GM23338 (cell line): ENCODE results near the gene SARS1. TPM values are rescaled to one million over a fixed set of nuclear protein-coding genes. Genes with fewer than 3 reads are reported as not detected.
A peak's percentile ranks its signal among the peaks of the same experiment; 100 is the strongest.

Experiments
- ATAC-seq: fragments of 200-7000 bp; cut with Tn5 transposase; 3 replicates; pipeline ENCODE4 v1.9.1; 2020
- DNase-seq: peaks from one replicate; pipeline ENCODE4 v3.0.0-alpha.2; 2015; ENCODE audit warnings: low spot score
- H2AFZ ChIP-seq: fragments of 200-600 bp; sonication (generic); 2 replicates; pipeline ENCODE4 v1.8.0; 2016; ENCODE audit warnings: antibody characterized with exemption, mild to moderate bottlenecking, moderate library complexity
- H3F3A ChIP-seq: fragments of 200-600 bp; sonication (generic); replicated peaks from 2 replicates; pipeline ENCODE4 v1.8.0; 2017; ENCODE audit warnings: antibody characterized with exemption, mixed run types, low read depth
- H3K27ac ChIP-seq: fragments of 200-600 bp; sonication (generic); 2 replicates; pipeline ENCODE4 v1.6.1; 2016; ENCODE audit warnings: low read depth
- H3K27me3 ChIP-seq: fragments of 200-600 bp; sonication (generic); 2 replicates; pipeline ENCODE4 v1.8.0; 2016; ENCODE audit warnings: mild to moderate bottlenecking, mixed run types, moderate library complexity; ENCODE audit not compliant: insufficient read depth
- H3K36me3 ChIP-seq: fragments of 200-600 bp; sonication (generic); 2 replicates; pipeline ENCODE4 v1.8.0; 2016; ENCODE audit warnings: mild to moderate bottlenecking; ENCODE audit not compliant: insufficient read depth
- H3K4me1 ChIP-seq: fragments of 200-600 bp; sonication (generic); 2 replicates; pipeline ENCODE4 v1.8.0; 2016; ENCODE audit warnings: mild to moderate bottlenecking, moderate library complexity; ENCODE audit not compliant: insufficient read depth
- H3K4me2 ChIP-seq: fragments of 200-600 bp; sonication (generic); 2 replicates; pipeline ENCODE4 v1.7.1; 2017; ENCODE audit warnings: mixed run types
- H3K4me3 ChIP-seq: fragments of 200-600 bp; sonication (generic); 2 replicates; pipeline ENCODE4 v1.6.1; 2016; ENCODE audit warnings: mixed run types
- H3K79me2 ChIP-seq: fragments of 200-600 bp; sonication (generic); replicated peaks from 2 replicates; pipeline ENCODE4 v1.8.0; 2017; ENCODE audit warnings: mild to moderate bottlenecking; ENCODE audit not compliant: insufficient read depth
- H3K9me2 ChIP-seq: fragments of 200-600 bp; sonication (generic); 2 replicates; pipeline ENCODE4 v1.8.0; 2017; ENCODE audit not compliant: insufficient read depth
- H4K20me1 ChIP-seq: fragments of 200-600 bp; sonication (generic); replicated peaks from 2 replicates; pipeline ENCODE4 v1.8.0; 2017; ENCODE audit warnings: mild to moderate bottlenecking; ENCODE audit not compliant: insufficient read depth
- H3K27ac Mint-ChIP-seq: 2 replicates; pipeline ENCODE4 v1.8.0; 2020; ENCODE audit warnings: inconsistent platforms, mild to moderate bottlenecking, moderate library complexity, mixed read lengths
- H3K27me3 Mint-ChIP-seq: 3 replicates; pipeline ENCODE4 v1.8.0; 2022; ENCODE audit warnings: low read depth, mild to moderate bottlenecking, moderate library complexity, mixed read lengths, inconsistent platforms; ENCODE audit not compliant: insufficient read depth, poor library complexity
- H3K36me3 Mint-ChIP-seq: 3 replicates; pipeline ENCODE4 v1.8.0; 2021; ENCODE audit warnings: low read depth, mild to moderate bottlenecking, inconsistent platforms, moderate library complexity, mixed read lengths
- H3K4me1 Mint-ChIP-seq: 3 replicates; pipeline ENCODE4 v1.8.0; 2020; ENCODE audit warnings: mild to moderate bottlenecking, inconsistent platforms, mixed read lengths
- H3K4me3 Mint-ChIP-seq: 3 replicates; pipeline ENCODE4 v1.8.0; 2021; ENCODE audit warnings: moderate library complexity, mild to moderate bottlenecking, inconsistent platforms, mixed read lengths
- H3K9me3 Mint-ChIP-seq: 3 replicates; pipeline ENCODE4 v1.8.0; 2020; ENCODE audit warnings: moderate library complexity, mild to moderate bottlenecking, inconsistent platforms, mixed read lengths
- CREB1 ChIP-seq: fragments of 250-450 bp; sonication (Bioruptor Pico); IDR thresholded peaks from 2 replicates; pipeline ENCODE4 v1.5.0; 2020; ENCODE audit warnings: low read depth, mild to moderate bottlenecking, moderate library complexity
- EZH2 ChIP-seq: fragments of 200-600 bp; sonication (generic); IDR thresholded peaks from one replicate; pipeline ENCODE4 v1.8.0; 2017; ENCODE audit warnings: antibody characterized with exemption, mild to moderate bottlenecking, low read depth; ENCODE audit not compliant: unreplicated experiment
- EZH2phosphoT487 ChIP-seq: fragments of 200-600 bp; sonication (generic); IDR thresholded peaks from one replicate; pipeline ENCODE4 v1.8.1; 2018; ENCODE audit warnings: antibody characterized with exemption; ENCODE audit not compliant: unreplicated experiment
- JUNB ChIP-seq: IDR thresholded peaks from one replicate; pipeline ENCODE4 v1.6.1; 2016; ENCODE audit warnings: antibody characterized with exemption; ENCODE audit not compliant: unreplicated experiment
- NANOG ChIP-seq: IDR thresholded peaks from 2 replicates; pipeline ENCODE4 v1.6.1; 2016; ENCODE audit warnings: antibody characterized with exemption, borderline replicate concordance
- POLR2AphosphoS5 ChIP-seq: IDR thresholded peaks from 2 replicates; pipeline ENCODE4 v1.6.1; 2016; ENCODE audit warnings: antibody characterized with exemption, low read depth
- STAT1 ChIP-seq: IDR thresholded peaks from one replicate; pipeline ENCODE4 v1.6.1; 2016; ENCODE audit warnings: antibody characterized with exemption; ENCODE audit not compliant: unreplicated experiment
- ZNF114 ChIP-seq: fragments of 250-450 bp; sonication (Bioruptor Pico); IDR thresholded peaks from 2 replicates; pipeline ENCODE4 v1.5.0; 2020; ENCODE audit warnings: mild to moderate bottlenecking, moderate library complexity
- ZNF331 ChIP-seq: fragments of 250-450 bp; sonication (Bioruptor Pico); IDR thresholded peaks from 2 replicates; pipeline ENCODE4 v1.5.0; 2020; ENCODE audit warnings: low read depth, mild to moderate bottlenecking, moderate library complexity
- polyA plus RNA-seq: library from polyadenylated mRNA; unstranded; fragments of >200 nt; fragmentation: Nextera tagmentation; extraction: Ambion mirVana; gene quantifications from 2 replicates; pipeline ENCODE4 v1.2.1, GENCODE V29; 2016
- total RNA-seq: library from RNA; depleted of rRNA; stranded (reverse); fragments of >200 nt; shearing (Covaris generic); gene quantifications from 2 replicates; pipeline ENCODE4 v1.2.3, GENCODE V29; 2014
- TF ChIP-seq, protein P1 (sequence below): IDR thresholded peaks from one replicate; pipeline ENCODE4 v1.6.1; 2018; ENCODE audit warnings: antibody characterized with exemption; ENCODE audit not compliant: unreplicated experiment
- TF ChIP-seq, protein P2 (sequence below): fragments of 250-450 bp; sonication (Bioruptor Pico); IDR thresholded peaks from 2 replicates; pipeline ENCODE4 v1.5.0; 2020; ENCODE audit warnings: mild to moderate bottlenecking, moderate library complexity
- TF ChIP-seq, protein P3 (sequence below): IDR thresholded peaks from 2 replicates; pipeline ENCODE4 v1.6.1; 2016; ENCODE audit warnings: antibody characterized with exemption
- TF ChIP-seq, protein P4 (sequence below), 2 experiments: fragments of 200-600 bp in 1 of 2; sonication (generic) in 1 of 2; conservative IDR thresholded peaks; 2 replicates each; pipeline versions ENCODE4 v1.5.1 to v1.6.1; 2016 to 2017; ENCODE audit warnings: antibody characterized with exemption in 2 of 2, low read depth in 2 of 2, mild to moderate bottlenecking in 2 of 2, moderate library complexity in 1 of 2

SARS1 gene
- total and polyA plus RNA-seq, 2 experiments from 2014 or later = 141 to 166 TPM

DNA sequence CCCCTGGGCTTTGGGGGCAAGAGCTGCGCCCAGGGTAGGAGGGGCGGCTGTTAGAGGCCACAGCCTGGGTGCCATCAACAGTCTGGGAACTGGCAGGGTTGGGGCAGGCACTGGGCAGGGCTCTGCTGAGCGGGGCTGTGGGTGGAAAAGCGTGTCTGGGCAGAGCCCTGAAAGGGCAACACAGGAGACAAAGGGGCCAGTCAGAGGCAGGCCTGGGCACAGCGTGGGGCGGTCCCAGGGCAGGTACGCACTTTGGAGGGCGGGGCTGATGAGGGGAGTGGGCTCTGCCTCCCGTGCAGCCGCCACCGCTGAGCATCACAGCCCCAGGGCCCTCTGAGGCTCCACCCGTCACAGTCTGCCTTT is 49.5 kb downstream of the SARS1 start:
- Histone ChIP-seq H3K27me3 (no peaks in the 10 kb centered on the region), H2AFZ (no peak overlapping the region), H3K4me2 (no peak overlapping the region), H3K4me3 (no peak overlapping the region), H3K36me3 (no peaks in the 10 kb centered on the region; the same call in 1 of the 2 replicates), H3K9me2 (no peaks in the 10 kb centered on the region), H3K79me2 (no peaks in the 10 kb centered on the region), H3K4me1 (no peaks in the 10 kb centered on the region; the same call in 1 of the 2 replicates), H3K27ac (no peak overlapping the region), H4K20me1 (no peaks in the 10 kb centered on the region), H3F3A (0 out of 2 replicates have a peak, but pooled peaks cover 5% of the 10 kb centered on the region)
- H3K36me3 Mint-ChIP-seq = peaks cover 5% of the 10 kb centered on the region; the same call in 2 of the 3 replicates
- H3K4me3 Mint-ChIP-seq = no peak overlapping the region
- H3K4me1 Mint-ChIP-seq = peaks cover 19% of the 10 kb centered on the region
- TF ChIP-seq EZH2phosphoT487 (no peak), ZNF331 (CRISPR knock-in tag) (no peak), CREB1 (CRISPR knock-in tag) (no peak), POLR2AphosphoS5 (no peak), EZH2 (no peak), STAT1 (no peak), ZNF114 (no peak), NANOG (no peak), JUNB (no peak)
- TF ChIP-seq, protein P1, sequence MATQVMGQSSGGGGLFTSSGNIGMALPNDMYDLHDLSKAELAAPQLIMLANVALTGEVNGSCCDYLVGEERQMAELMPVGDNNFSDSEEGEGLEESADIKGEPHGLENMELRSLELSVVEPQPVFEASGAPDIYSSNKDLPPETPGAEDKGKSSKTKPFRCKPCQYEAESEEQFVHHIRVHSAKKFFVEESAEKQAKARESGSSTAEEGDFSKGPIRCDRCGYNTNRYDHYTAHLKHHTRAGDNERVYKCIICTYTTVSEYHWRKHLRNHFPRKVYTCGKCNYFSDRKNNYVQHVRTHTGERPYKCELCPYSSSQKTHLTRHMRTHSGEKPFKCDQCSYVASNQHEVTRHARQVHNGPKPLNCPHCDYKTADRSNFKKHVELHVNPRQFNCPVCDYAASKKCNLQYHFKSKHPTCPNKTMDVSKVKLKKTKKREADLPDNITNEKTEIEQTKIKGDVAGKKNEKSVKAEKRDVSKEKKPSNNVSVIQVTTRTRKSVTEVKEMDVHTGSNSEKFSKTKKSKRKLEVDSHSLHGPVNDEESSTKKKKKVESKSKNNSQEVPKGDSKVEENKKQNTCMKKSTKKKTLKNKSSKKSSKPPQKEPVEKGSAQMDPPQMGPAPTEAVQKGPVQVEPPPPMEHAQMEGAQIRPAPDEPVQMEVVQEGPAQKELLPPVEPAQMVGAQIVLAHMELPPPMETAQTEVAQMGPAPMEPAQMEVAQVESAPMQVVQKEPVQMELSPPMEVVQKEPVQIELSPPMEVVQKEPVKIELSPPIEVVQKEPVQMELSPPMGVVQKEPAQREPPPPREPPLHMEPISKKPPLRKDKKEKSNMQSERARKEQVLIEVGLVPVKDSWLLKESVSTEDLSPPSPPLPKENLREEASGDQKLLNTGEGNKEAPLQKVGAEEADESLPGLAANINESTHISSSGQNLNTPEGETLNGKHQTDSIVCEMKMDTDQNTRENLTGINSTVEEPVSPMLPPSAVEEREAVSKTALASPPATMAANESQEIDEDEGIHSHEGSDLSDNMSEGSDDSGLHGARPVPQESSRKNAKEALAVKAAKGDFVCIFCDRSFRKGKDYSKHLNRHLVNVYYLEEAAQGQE = no peak
- TF ChIP-seq, protein P2, sequence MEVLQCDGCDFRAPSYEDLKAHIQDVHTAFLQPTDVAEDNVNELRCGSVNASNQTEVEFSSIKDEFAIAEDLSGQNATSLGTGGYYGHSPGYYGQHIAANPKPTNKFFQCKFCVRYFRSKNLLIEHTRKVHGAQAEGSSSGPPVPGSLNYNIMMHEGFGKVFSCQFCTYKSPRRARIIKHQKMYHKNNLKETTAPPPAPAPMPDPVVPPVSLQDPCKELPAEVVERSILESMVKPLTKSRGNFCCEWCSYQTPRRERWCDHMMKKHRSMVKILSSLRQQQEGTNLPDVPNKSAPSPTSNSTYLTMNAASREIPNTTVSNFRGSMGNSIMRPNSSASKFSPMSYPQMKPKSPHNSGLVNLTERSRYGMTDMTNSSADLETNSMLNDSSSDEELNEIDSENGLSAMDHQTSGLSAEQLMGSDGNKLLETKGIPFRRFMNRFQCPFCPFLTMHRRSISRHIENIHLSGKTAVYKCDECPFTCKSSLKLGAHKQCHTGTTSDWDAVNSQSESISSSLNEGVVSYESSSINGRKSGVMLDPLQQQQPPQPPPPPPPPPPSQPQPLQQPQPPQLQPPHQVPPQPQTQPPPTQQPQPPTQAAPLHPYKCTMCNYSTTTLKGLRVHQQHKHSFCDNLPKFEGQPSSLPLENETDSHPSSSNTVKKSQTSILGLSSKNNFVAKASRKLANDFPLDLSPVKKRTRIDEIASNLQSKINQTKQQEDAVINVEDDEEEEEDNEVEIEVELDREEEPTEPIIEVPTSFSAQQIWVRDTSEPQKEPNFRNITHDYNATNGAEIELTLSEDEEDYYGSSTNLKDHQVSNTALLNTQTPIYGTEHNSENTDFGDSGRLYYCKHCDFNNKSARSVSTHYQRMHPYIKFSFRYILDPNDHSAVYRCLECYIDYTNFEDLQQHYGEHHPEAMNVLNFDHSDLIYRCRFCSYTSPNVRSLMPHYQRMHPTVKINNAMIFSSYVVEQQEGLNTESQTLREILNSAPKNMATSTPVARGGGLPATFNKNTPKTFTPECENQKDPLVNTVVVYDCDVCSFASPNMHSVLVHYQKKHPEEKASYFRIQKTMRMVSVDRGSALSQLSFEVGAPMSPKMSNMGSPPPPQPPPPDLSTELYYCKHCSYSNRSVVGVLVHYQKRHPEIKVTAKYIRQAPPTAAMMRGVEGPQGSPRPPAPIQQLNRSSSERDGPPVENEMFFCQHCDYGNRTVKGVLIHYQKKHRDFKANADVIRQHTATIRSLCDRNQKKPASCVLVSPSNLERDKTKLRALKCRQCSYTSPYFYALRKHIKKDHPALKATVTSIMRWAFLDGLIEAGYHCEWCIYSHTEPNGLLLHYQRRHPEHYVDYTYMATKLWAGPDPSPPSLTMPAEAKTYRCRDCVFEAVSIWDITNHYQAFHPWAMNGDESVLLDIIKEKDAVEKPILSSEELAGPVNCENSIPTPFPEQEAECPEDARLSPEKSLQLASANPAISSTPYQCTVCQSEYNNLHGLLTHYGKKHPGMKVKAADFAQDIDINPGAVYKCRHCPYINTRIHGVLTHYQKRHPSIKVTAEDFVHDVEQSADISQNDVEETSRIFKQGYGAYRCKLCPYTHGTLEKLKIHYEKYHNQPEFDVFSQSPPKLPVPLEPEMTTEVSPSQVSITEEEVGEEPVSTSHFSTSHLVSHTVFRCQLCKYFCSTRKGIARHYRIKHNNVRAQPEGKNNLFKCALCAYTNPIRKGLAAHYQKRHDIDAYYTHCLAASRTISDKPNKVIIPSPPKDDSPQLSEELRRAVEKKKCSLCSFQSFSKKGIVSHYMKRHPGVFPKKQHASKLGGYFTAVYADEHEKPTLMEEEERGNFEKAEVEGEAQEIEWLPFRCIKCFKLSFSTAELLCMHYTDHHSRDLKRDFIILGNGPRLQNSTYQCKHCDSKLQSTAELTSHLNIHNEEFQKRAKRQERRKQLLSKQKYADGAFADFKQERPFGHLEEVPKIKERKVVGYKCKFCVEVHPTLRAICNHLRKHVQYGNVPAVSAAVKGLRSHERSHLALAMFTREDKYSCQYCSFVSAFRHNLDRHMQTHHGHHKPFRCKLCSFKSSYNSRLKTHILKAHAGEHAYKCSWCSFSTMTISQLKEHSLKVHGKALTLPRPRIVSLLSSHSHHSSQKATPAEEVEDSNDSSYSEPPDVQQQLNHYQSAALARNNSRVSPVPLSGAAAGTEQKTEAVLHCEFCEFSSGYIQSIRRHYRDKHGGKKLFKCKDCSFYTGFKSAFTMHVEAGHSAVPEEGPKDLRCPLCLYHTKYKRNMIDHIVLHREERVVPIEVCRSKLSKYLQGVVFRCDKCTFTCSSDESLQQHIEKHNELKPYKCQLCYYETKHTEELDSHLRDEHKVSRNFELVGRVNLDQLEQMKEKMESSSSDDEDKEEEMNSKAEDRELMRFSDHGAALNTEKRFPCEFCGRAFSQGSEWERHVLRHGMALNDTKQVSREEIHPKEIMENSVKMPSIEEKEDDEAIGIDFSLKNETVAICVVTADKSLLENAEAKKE (CRISPR knock-in tag) = no peak
- TF ChIP-seq, protein P3, sequence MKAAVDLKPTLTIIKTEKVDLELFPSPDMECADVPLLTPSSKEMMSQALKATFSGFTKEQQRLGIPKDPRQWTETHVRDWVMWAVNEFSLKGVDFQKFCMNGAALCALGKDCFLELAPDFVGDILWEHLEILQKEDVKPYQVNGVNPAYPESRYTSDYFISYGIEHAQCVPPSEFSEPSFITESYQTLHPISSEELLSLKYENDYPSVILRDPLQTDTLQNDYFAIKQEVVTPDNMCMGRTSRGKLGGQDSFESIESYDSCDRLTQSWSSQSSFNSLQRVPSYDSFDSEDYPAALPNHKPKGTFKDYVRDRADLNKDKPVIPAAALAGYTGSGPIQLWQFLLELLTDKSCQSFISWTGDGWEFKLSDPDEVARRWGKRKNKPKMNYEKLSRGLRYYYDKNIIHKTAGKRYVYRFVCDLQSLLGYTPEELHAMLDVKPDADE = no peak
- TF ChIP-seq, protein P4, sequence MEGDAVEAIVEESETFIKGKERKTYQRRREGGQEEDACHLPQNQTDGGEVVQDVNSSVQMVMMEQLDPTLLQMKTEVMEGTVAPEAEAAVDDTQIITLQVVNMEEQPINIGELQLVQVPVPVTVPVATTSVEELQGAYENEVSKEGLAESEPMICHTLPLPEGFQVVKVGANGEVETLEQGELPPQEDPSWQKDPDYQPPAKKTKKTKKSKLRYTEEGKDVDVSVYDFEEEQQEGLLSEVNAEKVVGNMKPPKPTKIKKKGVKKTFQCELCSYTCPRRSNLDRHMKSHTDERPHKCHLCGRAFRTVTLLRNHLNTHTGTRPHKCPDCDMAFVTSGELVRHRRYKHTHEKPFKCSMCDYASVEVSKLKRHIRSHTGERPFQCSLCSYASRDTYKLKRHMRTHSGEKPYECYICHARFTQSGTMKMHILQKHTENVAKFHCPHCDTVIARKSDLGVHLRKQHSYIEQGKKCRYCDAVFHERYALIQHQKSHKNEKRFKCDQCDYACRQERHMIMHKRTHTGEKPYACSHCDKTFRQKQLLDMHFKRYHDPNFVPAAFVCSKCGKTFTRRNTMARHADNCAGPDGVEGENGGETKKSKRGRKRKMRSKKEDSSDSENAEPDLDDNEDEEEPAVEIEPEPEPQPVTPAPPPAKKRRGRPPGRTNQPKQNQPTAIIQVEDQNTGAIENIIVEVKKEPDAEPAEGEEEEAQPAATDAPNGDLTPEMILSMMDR (conservative IDR thresholded peaks at IDR 0.05; ENCODE audit: low read depth in 2 of 2) = no peak
- no peak overlapping the region for H3K27ac Mint-ChIP-seq
- H3K9me3 Mint-ChIP-seq = no peaks in the 10 kb centered on the region; the same call in 1 of the 3 replicates
- ATAC-seq = peak; percentile 66
- DNase-seq = no peak
- H3K27me3 Mint-ChIP-seq = peaks cover 10% of the 10 kb centered on the region
